Gastrocnemius medialis (tissue), 4 donors: ENCODE data around the gene CRACDL. TPM values are rescaled to one million over a fixed set of nuclear protein-coding genes. Genes with fewer than 3 reads are reported as not detected.

Experiments
- ATAC-seq, 2 donors: fragments of 150-250 bp; one replicate each; pipeline ENCODE4 v1.9.1; 2016
- DNase-seq, 2 donors: peaks; one replicate each; pipeline ENCODE4 v3.0.0-alpha.2; 2019
- H3K27ac ChIP-seq, 4 donors: fragments of 200-600 bp; sonication (generic); 1 replicate in 1 of 4; 2 replicates in 3 of 4; pipeline ENCODE4 v1.5.1; 2016 to 2018; ENCODE audit warnings: mild to moderate bottlenecking in 2 of 4, moderate library complexity in 1 of 4
- H3K27me3 ChIP-seq, 3 donors: fragments of 200-600 bp; sonication (generic) in 2 of 3; 1 replicate in 1 of 3; 2 replicates in 2 of 3; pipeline versions ENCODE4 v1.5.1 to v1.6.0; 2016 to 2019; ENCODE audit warnings: mild to moderate bottlenecking in 1 of 3, moderate library complexity in 1 of 3
- H3K36me3 ChIP-seq, 2 donors: fragments of 200-600 bp; sonication (generic) in 1 of 2; one replicate each; pipeline ENCODE4 v1.5.1; 2017 to 2018
- H3K4me1 ChIP-seq, 2 donors: fragments of 200-600 bp; sonication (generic) in 1 of 2; one replicate each; pipeline ENCODE4 v1.5.1; 2016 to 2017; ENCODE audit warnings: mild to moderate bottlenecking in 2 of 2
- H3K4me3 ChIP-seq, 4 donors: fragments of 200-600 bp; sonication (generic) in 3 of 4; 1 replicate in 1 of 4; 2 replicates in 3 of 4; pipeline ENCODE4 v1.5.1; 2016 to 2019; ENCODE audit warnings: mild to moderate bottlenecking in 2 of 4
- H3K9me3 ChIP-seq, 3 donors: fragments of 200-600 bp; sonication (generic) in 2 of 3; 1 replicate in 1 of 3; 2 replicates in 2 of 3; pipeline ENCODE4 v1.5.1; 2016 to 2019
- POLR2A ChIP-seq, 2 donors: fragments of 450-650 bp; IDR thresholded peaks; one replicate each; pipeline ENCODE4 v1.6.1; 2017; ENCODE audit warnings: antibody characterized with exemption in 2 of 2, mild to moderate bottlenecking in 2 of 2, moderate library complexity in 2 of 2
- in situ Hi-C, 4 donors: fragments of 200-750 bp; cut with MboI; loops; one replicate each; pipeline versions ENCODE4 v1.15.0 to v1.8.0; 2017; ENCODE audit warnings: low sequenced_read_pairs in 4 of 4
- intact Hi-C: fragments of 100-400 bp; cut with DNase I; formaldehyde crosslinking; loops from one replicate; pipeline ENCODE4 v1.15.1; 2023; ENCODE audit warnings: low total_unique reads
- total RNA-seq, 4 donors: library from RNA; depleted of rRNA; stranded (reverse); fragments of >200 nt; gene quantifications; one replicate each; pipeline versions ENCODE4 v1.1.0 to v1.2.3, GENCODE V29; 2016
- TF ChIP-seq, protein P1 (sequence below), 5 experiments: fragments of 450-650 bp in 3 of 5; fragments of 200-600 bp in 2 of 5; sonication (generic) in 2 of 5; IDR thresholded peaks in 4 of 5; conservative IDR thresholded peaks in 1 of 5; 1 replicate in 4 of 5; 2 replicates in 1 of 5; pipeline ENCODE4 v1.5.1; 2016 to 2019; ENCODE audit warnings: antibody characterized with exemption in 5 of 5, mild to moderate bottlenecking in 3 of 5, moderate library complexity in 3 of 5

CRACDL gene
- total RNA-seq, 4 donors from 2014 or later, result 0.71 to 18.2 (median 2.9) TPM

DNA sequence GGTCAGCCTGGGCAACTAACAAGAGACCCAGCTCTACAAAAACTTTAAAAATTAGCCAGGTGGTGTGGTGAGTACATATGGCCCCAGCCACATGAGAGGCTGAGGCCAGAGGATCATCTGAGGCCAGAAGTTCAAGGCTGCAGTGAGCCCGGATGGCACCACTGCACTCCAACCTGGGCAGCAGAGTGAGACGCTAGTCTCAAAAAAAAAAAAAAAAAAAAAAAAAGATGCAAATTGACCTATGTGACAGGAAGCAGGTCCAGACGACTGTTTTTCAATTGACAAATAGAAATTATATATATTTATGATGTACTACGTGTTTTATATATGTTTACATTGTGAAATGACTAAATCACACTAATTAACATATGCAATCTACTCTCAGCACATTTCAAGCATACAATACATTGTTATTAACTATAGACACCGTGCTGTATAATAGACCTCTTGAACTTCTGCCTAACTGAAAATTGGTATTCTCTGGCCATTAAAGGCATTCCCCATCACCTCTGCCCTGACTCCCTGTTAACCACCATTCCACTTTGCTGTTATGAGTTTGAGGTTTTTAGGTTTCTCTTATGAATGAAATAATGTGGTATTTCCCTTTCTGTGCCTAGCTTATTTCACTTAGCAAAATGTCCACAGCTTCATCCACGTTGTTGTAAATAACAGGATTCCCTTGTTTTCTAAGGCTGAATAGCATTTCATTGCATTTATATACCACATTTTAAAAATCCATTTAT is 172.6 kb downstream of the CRACDL start:
- DNase-seq, result no peak
- in situ Hi-C loops, result no loop called here
- Histone ChIP-seq H3K27ac (no peak overlapping the region), H3K4me3 (no peak overlapping the region), H3K36me3 (no peaks in the 10 kb centered on the region), H3K4me1 (no peaks in the 10 kb centered on the region), H3K9me3 (no peaks in the 10 kb centered on the region), H3K27me3 (no peaks in the 10 kb centered on the region)
- no peak for TF ChIP-seq POLR2A (IDR thresholded peaks at IDR 0.05)
- TF ChIP-seq, protein P1, sequence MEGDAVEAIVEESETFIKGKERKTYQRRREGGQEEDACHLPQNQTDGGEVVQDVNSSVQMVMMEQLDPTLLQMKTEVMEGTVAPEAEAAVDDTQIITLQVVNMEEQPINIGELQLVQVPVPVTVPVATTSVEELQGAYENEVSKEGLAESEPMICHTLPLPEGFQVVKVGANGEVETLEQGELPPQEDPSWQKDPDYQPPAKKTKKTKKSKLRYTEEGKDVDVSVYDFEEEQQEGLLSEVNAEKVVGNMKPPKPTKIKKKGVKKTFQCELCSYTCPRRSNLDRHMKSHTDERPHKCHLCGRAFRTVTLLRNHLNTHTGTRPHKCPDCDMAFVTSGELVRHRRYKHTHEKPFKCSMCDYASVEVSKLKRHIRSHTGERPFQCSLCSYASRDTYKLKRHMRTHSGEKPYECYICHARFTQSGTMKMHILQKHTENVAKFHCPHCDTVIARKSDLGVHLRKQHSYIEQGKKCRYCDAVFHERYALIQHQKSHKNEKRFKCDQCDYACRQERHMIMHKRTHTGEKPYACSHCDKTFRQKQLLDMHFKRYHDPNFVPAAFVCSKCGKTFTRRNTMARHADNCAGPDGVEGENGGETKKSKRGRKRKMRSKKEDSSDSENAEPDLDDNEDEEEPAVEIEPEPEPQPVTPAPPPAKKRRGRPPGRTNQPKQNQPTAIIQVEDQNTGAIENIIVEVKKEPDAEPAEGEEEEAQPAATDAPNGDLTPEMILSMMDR (IDR thresholded peaks at IDR 0.05 in 4 of 5, conservative IDR thresholded peaks at IDR 0.05 in 1 of 5), result no peak
- ATAC-seq, result no peak
- intact Hi-C loops, result no loop called here

DNA sequence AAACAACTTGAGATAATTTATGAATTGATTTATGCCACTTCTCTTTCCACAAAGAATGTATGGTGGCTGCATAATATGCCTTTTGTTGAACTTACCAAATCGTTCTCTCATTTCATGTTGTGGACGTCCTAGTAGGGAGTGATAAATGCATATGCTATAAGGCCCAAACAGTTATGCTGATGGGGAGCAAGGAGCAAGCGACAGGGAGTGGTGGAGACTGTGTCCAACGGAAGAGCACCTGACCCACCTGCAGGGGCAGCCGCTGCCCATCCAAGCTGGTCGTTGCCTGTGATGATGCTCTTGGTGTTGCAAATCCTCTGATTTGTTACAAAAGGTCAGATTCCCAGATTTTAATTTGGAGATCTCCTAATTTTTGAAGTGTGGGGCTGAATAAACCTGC is 174.1 kb downstream of the CRACDL start:
- no peaks in the 10 kb centered on the region for H3K9me3 ChIP-seq
- in situ Hi-C loops, result no loop called here
- intact Hi-C loops, result no loop called here
- no peaks in the 10 kb centered on the region for H3K36me3 ChIP-seq
- H3K27me3 ChIP-seq, result no peaks in the 10 kb centered on the region
- H3K4me1 ChIP-seq, result peaks cover 3 to 7% of the 10 kb centered on the region in 2 donors
- no peak for ATAC-seq
- no peak overlapping the region for H3K27ac ChIP-seq
- no peak overlapping the region for H3K4me3 ChIP-seq
- TF ChIP-seq POLR2A (IDR thresholded peaks at IDR 0.05), result no peak
- TF ChIP-seq, protein P1 (IDR thresholded peaks at IDR 0.05 in 4 of 5, conservative IDR thresholded peaks at IDR 0.05 in 1 of 5), result no peak
- DNase-seq, result no peak

DNA sequence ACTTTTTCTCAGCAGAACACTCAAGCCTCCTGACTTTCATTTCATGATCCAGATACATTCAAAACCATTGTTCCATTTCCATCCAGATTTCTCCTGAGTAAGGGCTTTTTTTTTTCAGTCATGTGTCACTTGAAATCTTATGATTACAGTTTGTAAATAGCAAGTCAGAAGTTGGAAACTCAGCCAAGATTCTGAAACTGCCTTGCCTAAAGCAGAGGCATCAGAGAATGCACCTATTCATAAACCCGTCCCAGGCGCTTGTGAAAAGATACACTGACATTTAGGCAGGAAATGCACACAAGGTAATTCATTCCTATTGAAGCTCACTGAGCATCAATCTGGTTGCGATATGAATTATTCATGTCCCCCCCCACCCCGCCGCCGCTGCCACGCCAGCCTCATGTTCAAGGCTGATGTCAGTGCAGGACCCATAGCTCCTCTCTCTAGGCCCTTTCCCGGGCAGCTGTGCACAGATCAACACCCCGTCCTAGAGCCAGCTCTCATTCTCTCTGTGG is 174.7 kb downstream of the CRACDL start:
- ATAC-seq (no peak), DNase-seq (no peak)
- no peaks in the 10 kb centered on the region for H3K27me3 ChIP-seq
- TF ChIP-seq POLR2A (IDR thresholded peaks at IDR 0.05), result no peak
- TF ChIP-seq, protein P1 (IDR thresholded peaks at IDR 0.05 in 4 of 5, conservative IDR thresholded peaks at IDR 0.05 in 1 of 5), result no peak
- in situ Hi-C loops, result no loop called here
- intact Hi-C loops, result no loop called here
- H3K4me3 ChIP-seq, result no peak overlapping the region
- no peaks in the 10 kb centered on the region for H3K36me3 ChIP-seq
- peaks cover 3 to 7% of the 10 kb centered on the region in 2 donors for H3K4me1 ChIP-seq
- H3K9me3 ChIP-seq, result no peaks in the 10 kb centered on the region
- H3K27ac ChIP-seq, result no peak overlapping the region

DNA sequence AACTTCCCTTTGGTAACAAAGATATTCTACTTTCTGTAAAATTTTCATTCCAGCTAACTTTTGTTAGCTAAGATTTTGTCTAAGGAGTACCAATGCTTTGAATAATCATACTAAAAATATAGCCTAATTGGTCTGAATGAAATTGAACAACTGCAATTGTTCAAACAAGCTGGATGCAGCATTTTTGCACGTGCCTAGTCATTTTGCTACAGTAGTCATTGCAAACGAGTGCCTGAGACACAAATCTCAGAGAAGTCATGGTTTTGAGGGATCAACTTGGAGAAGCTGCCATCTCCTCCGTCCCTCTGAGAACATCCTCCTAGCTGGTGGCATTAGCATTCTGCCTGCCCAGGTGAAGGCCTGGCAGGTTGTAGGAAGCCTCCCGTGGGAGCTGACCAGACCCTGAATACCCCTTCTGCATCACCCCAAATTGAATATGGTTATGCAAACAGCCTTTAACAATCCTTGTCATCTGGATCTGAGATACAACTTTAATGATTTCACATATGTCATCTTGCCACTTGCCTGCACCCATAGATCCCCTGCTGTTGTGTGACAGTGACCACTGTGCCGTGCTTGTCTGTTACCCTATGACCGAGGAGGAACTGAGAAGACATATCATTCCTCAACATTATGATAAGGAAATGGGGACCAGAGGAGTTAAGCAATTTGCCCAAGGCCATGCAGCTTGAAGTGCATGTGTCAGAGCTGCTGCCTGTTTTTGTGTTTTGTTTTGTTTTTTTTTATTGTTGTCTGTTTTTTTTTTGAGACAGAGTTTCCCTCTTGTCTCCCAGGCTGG is 176.0 kb downstream of the CRACDL start:
- H3K9me3 ChIP-seq, result no peaks in the 10 kb centered on the region
- H3K27me3 ChIP-seq, result no peaks in the 10 kb centered on the region
- H3K4me1 ChIP-seq, result peaks cover 3 to 7% of the 10 kb centered on the region in 2 donors
- intact Hi-C loops, result no loop called here
- DNase-seq (no peak), ATAC-seq (no peak)
- H3K36me3 ChIP-seq, result no peaks in the 10 kb centered on the region
- no peak overlapping the region for H3K4me3 ChIP-seq
- in situ Hi-C loops, result no loop called here
- no peak overlapping the region for H3K27ac ChIP-seq
- no peak for TF ChIP-seq POLR2A (IDR thresholded peaks at IDR 0.05)
- TF ChIP-seq, protein P1 (IDR thresholded peaks at IDR 0.05 in 4 of 5, conservative IDR thresholded peaks at IDR 0.05 in 1 of 5), result no peak
